ENCODE measurements around the gene KIF3B. TPM values are rescaled to one million over a fixed set of nuclear protein-coding genes. Genes with fewer than 3 reads are reported as not detected.

KIF3B gene
- polyA plus RNA-seq (2013) = 17.9 TPM in 2 replicates

GRCh38 chr20:32277361-32278198 lies at the start of gene KIF3B:
Gene KIF3B (plus strand): TSS chr20:32277651. CDS start chr20:32309778, 32,127 bp downstream.
- Histone ChIP-seq H2BK120ac (ENCODE audit: insufficient read depth, low read length, poor library complexity) (peak within 1 kb of the TSS; percentile 59), H3K79me2 (ENCODE audit: control insufficient read depth, insufficient read depth, low read length, poor library complexity) (peaks cover 6% of the 10 kb centered on the region), H3K4me2 (ENCODE audit: low read length) (peak within 1 kb of the TSS; percentile 95), H2BK12ac (ENCODE audit: low read length) (peak within 1 kb of the TSS; percentile 51), H2BK5ac (ENCODE audit: low read depth, low read length, poor library complexity) (peak within 1 kb of the TSS; percentile 70), H3K27ac (ENCODE audit: low read depth, low read length) (peak within 1 kb of the TSS; percentile 1), H3K79me1 (ENCODE audit: low read length) (peaks cover 9% of the 10 kb centered on the region), H3K18ac (ENCODE audit: low read length) (peak within 1 kb of the TSS; percentile 99), H4K8ac (ENCODE audit: low read depth, low read length) (peak within 1 kb of the TSS; percentile 98), H2AK5ac (ENCODE audit: low read length) (peak within 1 kb of the TSS; percentile 97), H3K14ac (ENCODE audit: low read length) (peak within 1 kb of the TSS; percentile 98), H3K9ac (ENCODE audit: low read length) (peak within 1 kb of the TSS; percentile 90), H3K4me1 (ENCODE audit: control insufficient read depth in 1 of 2, insufficient read depth in 2 of 2, low read length in 2 of 2) (peaks cover 9 to 11% of the 10 kb centered on the region in 2 experiments), H3K9me3 (ENCODE audit: insufficient read depth, low read depth, low read length) (no peaks in the 10 kb centered on the region), H4K91ac (ENCODE audit: low read depth, low read length) (peak within 1 kb of the TSS; percentile 86), H3K36me3 (ENCODE audit: control insufficient read depth in 1 of 2, insufficient read depth in 2 of 2, low read length in 2 of 2) (peaks cover 0 to 2% of the 10 kb centered on the region in 2 experiments), H3K27me3 (ENCODE audit: insufficient read depth, low read length) (no peaks in the 10 kb centered on the region), H3K4ac (ENCODE audit: low read depth, low read length) (peak within 1 kb of the TSS; percentile 99), H3K4me3 (ENCODE audit: low read depth, low read length) (peak within 1 kb of the TSS; percentile 93), H3K23ac (ENCODE audit: low read length) (no peak within 1 kb of the TSS), H4K12ac (ENCODE audit: low read depth, low read length) (peak within 1 kb of the TSS; percentile 98), H2AFZ (ENCODE audit: insufficient read depth, low read length, poor library complexity) (peak within 1 kb of the TSS; percentile 96)
- DNase-seq = peak; percentile 79 to 89
- WGBS (ENCODE audit: extremely low coverage, insufficient coverage, insufficient read length) = no CpG with 5 or more reads among the region's 62 CpGs

- Histone ChIP-seq H3K18ac (ENCODE audit: low read length) (peak overlapping the region; percentile 5), H2BK120ac (ENCODE audit: insufficient read depth, low read length, poor library complexity) (peak overlapping the region; percentile 33), H4K8ac (ENCODE audit: low read depth, low read length) (no peak overlapping the region), H3K36me3 (ENCODE audit: control insufficient read depth in 1 of 2, insufficient read depth in 2 of 2, low read length in 2 of 2) (peaks cover 30 to 35% of the 10 kb centered on the region in 2 experiments), H3K14ac (ENCODE audit: low read length) (peak overlapping the region; percentile 12), H2AFZ (ENCODE audit: insufficient read depth, low read length, poor library complexity) (no peak overlapping the region), H3K79me2 (ENCODE audit: control insufficient read depth, insufficient read depth, low read length, poor library complexity) (no peaks in the 10 kb centered on the region), H2BK5ac (ENCODE audit: low read depth, low read length, poor library complexity) (peak overlapping the region; percentile 55), H3K4ac (ENCODE audit: low read depth, low read length) (no peak overlapping the region), H4K91ac (ENCODE audit: low read depth, low read length) (peak overlapping the region; percentile 6), H3K23ac (ENCODE audit: low read length) (no peak overlapping the region), H3K4me1 (ENCODE audit: control insufficient read depth in 1 of 2, insufficient read depth in 2 of 2, low read length in 2 of 2) (peaks cover 10 to 18% of the 10 kb centered on the region in 2 experiments), H4K12ac (ENCODE audit: low read depth, low read length) (no peak overlapping the region), H2BK12ac (ENCODE audit: low read length) (peak overlapping the region; percentile 3), H3K27me3 (ENCODE audit: insufficient read depth, low read length) (no peaks in the 10 kb centered on the region), H3K4me3 (ENCODE audit: low read depth, low read length) (no peak overlapping the region), H3K79me1 (ENCODE audit: low read length) (peaks cover 4% of the 10 kb centered on the region), H3K9ac (ENCODE audit: low read length) (no peak overlapping the region), H3K9me3 (ENCODE audit: insufficient read depth, low read depth, low read length) (peaks cover 2% of the 10 kb centered on the region), H2AK5ac (ENCODE audit: low read length) (no peak overlapping the region), H3K4me2 (ENCODE audit: low read length) (peak overlapping the region; percentile 32), H3K27ac (ENCODE audit: low read depth, low read length) (peak overlapping the region; percentile 61)
- peak; percentile 86 to 93 for DNase-seq
- no CpG with 5 or more reads among the region's 22 CpGs for WGBS (ENCODE audit: extremely low coverage, insufficient coverage, insufficient read length)
Measured at GRCh38 chr20:32227744-32228688, 49.4 kb upstream of the KIF3B start.

- Histone ChIP-seq H3K27me3 (ENCODE audit: insufficient read depth, low read length) (no peaks in the 10 kb centered on the region), H2BK120ac (ENCODE audit: insufficient read depth, low read length, poor library complexity) (no peak overlapping the region), H2AK5ac (ENCODE audit: low read length) (no peak overlapping the region), H3K9me3 (ENCODE audit: insufficient read depth, low read depth, low read length) (no peaks in the 10 kb centered on the region), H3K4ac (ENCODE audit: low read depth, low read length) (no peak overlapping the region), H2AFZ (ENCODE audit: insufficient read depth, low read length, poor library complexity) (no peak overlapping the region), H4K8ac (ENCODE audit: low read depth, low read length) (no peak overlapping the region), H3K9ac (ENCODE audit: low read length) (no peak overlapping the region), H2BK12ac (ENCODE audit: low read length) (no peak overlapping the region), H4K12ac (ENCODE audit: low read depth, low read length) (no peak overlapping the region), H2BK5ac (ENCODE audit: low read depth, low read length, poor library complexity) (no peak overlapping the region), H3K4me3 (ENCODE audit: low read depth, low read length) (no peak overlapping the region), H3K79me2 (ENCODE audit: control insufficient read depth, insufficient read depth, low read length, poor library complexity) (no peaks in the 10 kb centered on the region), H3K36me3 (ENCODE audit: control insufficient read depth in 1 of 2, insufficient read depth in 2 of 2, low read length in 2 of 2) (peaks cover 39 to 40% of the 10 kb centered on the region in 2 experiments), H3K4me1 (ENCODE audit: control insufficient read depth in 1 of 2, insufficient read depth in 2 of 2, low read length in 2 of 2) (peaks cover 10 to 18% of the 10 kb centered on the region in 2 experiments), H3K4me2 (ENCODE audit: low read length) (no peak overlapping the region), H3K23ac (ENCODE audit: low read length) (no peak overlapping the region), H4K91ac (ENCODE audit: low read depth, low read length) (no peak overlapping the region), H3K79me1 (ENCODE audit: low read length) (peaks cover 4% of the 10 kb centered on the region), H3K18ac (ENCODE audit: low read length) (no peak overlapping the region), H3K27ac (ENCODE audit: low read depth, low read length) (no peak overlapping the region), H3K14ac (ENCODE audit: low read length) (no peak overlapping the region)
- DNase-seq = no peak
- WGBS (ENCODE audit: extremely low coverage, insufficient coverage, insufficient read length) = 100% methylated on average over 2 of the region's 5 CpGs
Measured at GRCh38 chr20:32229251-32229747, 48.2 kb upstream of the KIF3B start.

- Histone ChIP-seq H2BK12ac (ENCODE audit: low read length) (no peak overlapping the region), H3K79me2 (ENCODE audit: control insufficient read depth, insufficient read depth, low read length, poor library complexity) (no peaks in the 10 kb centered on the region), H4K12ac (ENCODE audit: low read depth, low read length) (no peak overlapping the region), H3K4ac (ENCODE audit: low read depth, low read length) (no peak overlapping the region), H3K27ac (ENCODE audit: low read depth, low read length) (no peak overlapping the region), H3K36me3 (ENCODE audit: control insufficient read depth in 1 of 2, insufficient read depth in 2 of 2, low read length in 2 of 2) (peaks cover 45 to 49% of the 10 kb centered on the region in 2 experiments), H3K4me2 (ENCODE audit: low read length) (no peak overlapping the region), H2BK5ac (ENCODE audit: low read depth, low read length, poor library complexity) (no peak overlapping the region), H3K4me1 (ENCODE audit: control insufficient read depth in 1 of 2, insufficient read depth in 2 of 2, low read length in 2 of 2) (peaks cover 10 to 18% of the 10 kb centered on the region in 2 experiments), H2BK120ac (ENCODE audit: insufficient read depth, low read length, poor library complexity) (no peak overlapping the region), H3K27me3 (ENCODE audit: insufficient read depth, low read length) (no peaks in the 10 kb centered on the region), H2AFZ (ENCODE audit: insufficient read depth, low read length, poor library complexity) (no peak overlapping the region), H3K14ac (ENCODE audit: low read length) (no peak overlapping the region), H2AK5ac (ENCODE audit: low read length) (no peak overlapping the region), H3K4me3 (ENCODE audit: low read depth, low read length) (no peak overlapping the region), H3K9me3 (ENCODE audit: insufficient read depth, low read depth, low read length) (peaks cover 2% of the 10 kb centered on the region), H3K79me1 (ENCODE audit: low read length) (peaks cover 4% of the 10 kb centered on the region), H3K9ac (ENCODE audit: low read length) (no peak overlapping the region), H3K18ac (ENCODE audit: low read length) (no peak overlapping the region), H4K8ac (ENCODE audit: low read depth, low read length) (no peak overlapping the region), H3K23ac (ENCODE audit: low read length) (no peak overlapping the region), H4K91ac (ENCODE audit: low read depth, low read length) (no peak overlapping the region)
- WGBS (ENCODE audit: extremely low coverage, insufficient coverage, insufficient read length) = no CpG with 5 or more reads among the region's 13 CpGs
- no peak for DNase-seq
Measured at GRCh38 chr20:32230707-32231106, 46.7 kb upstream of the KIF3B start.
